ENCODE results near the gene MSH4. TPM values are rescaled to one million over a fixed set of nuclear protein-coding genes. Genes with fewer than 3 reads are reported as not detected.
"Not testable (repeated sequence)": the region's sequence is repeated elsewhere in the genome, so short reads cannot be mapped to it uniquely, and the experiment has no call there.

MSH4 gene
- total RNA-seq, 1 donor from 2014 or later, result 1.6 TPM

DNA sequence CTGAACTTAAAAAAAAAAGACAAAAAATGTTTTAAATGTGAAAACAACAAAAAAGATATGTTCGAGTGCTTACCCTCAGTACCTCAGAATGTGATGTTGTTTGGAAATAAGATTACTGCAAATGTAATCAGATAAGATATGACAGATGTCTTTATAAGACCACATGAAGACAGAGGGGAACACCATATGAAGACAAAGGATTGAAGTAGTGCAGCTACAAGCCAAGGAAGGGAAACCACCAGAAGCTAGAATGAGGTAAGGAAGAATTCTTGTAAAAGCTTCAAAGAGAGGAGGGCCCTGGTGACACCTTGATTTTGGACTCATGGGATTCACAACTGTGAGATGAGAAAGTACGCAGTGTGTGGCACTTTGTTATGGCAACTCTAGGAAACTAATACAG, 120.2 kb downstream of the MSH4 start:
- no peak for FAIRE-seq
- no peak for DNase-seq (ENCODE audit: low spot score in 2 of 2)

DNA sequence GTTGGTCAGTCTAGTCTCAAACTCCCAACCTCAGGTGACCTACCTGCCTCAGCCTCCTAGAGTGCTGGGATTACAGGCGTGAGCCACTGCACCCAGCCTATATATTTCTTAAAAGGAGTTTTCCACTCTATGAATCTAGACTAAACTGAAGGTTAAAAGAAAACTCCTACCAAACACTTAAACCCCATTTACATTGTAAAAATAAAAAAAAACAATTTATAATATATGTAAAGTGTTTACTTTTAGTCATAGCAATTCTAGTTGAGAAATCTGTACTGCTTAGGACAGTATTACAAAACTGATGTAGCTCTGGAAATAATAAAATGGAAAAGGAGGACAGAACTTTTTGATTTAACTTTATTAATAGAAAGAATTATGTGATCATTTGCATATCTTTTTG, 126.0 kb downstream of the MSH4 start:
- no peak for FAIRE-seq
- no peak for DNase-seq (ENCODE audit: low spot score in 2 of 2)

DNA sequence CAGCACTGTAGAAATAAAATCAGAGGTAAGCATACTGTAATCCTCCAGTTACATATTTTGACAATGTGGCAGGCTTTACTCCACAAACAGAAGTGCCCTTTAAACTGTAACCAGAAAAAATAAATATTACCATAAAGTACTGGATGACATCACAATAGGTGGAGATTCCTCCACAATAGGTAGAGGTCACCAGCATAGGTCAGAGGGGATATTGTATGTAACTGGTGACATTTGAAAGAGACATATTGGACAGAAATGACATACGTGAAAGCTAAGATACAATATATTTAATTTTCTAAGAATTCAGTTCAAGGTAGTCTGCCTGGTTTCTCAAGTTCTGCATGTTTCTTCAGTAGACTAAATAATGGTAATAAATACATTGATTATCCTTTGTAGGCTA, 135.6 kb downstream of the MSH4 start, which contains the start of gene ASB17:
Gene ASB17 (minus strand): TSS at position 101 of the 400 bp plus-strand sequence. CDS start 113 bp downstream, outside the sequence.
- no peak for DNase-seq (ENCODE audit: low spot score in 2 of 2)
- FAIRE-seq, result no peak

DNA sequence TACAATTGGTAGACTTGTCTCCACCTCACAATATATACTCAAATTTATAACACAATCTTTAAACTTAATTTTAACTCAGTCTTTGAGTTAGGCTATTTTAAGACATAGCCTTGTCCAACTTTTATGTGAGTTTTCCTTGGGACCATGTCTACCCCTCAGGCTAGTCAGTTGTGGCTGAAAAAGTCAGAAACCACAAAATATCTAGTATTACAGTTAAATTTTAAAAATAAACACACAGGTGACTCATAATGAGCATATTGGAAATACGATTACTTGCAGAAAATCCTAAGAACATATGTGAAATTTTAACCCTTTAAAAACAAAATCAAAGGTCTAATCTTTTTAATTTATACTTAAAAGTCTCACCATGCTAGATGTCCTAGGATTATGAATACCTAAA, 140.4 kb downstream of the MSH4 start:
- no peak for FAIRE-seq
- DNase-seq (ENCODE audit: low spot score in 2 of 2), result no peak

DNA sequence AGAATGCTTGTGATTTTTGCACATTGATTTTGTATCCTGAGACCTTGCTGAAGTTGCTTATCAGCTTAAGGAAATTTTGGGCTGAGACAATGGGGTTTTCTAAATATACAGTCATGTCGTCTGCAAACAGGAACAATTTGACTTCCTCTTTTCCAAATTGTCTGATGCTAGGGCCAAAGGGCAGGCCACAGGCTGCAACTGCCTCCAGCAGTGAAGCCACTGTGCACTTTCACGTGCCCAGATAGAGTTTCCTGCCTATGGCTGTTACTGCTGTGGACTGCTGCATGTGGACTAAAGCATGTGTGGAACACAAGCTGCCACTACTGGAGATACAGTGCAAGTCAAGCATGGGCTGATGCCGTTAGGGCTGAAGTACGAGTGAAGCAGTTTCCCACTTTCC, 146.4 kb downstream of the MSH4 start:
- FAIRE-seq; DNase-seq (ENCODE audit: low spot score in 2 of 2): not testable (repeated sequence)

DNA sequence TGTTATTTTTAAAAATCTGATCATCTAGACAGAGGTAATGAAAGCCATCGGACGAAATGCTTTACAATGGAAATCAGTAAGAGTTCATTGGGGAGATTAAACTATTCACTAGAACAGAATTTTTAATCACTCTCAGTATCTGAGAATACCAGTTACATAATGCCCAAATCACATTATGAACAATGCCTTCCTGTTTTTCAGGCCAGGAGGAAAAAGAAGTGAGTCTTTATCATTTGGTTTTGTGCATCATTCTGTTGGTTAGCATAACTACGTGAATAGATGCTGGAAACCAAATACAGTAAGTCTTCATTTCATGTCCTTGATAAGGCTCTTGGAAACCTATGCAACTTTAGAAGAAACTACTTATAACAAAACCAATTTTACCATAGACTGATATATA, 153.5 kb downstream of the MSH4 start:
- DNase-seq (ENCODE audit: low spot score in 2 of 2) (no peak), FAIRE-seq (no peak)

DNA sequence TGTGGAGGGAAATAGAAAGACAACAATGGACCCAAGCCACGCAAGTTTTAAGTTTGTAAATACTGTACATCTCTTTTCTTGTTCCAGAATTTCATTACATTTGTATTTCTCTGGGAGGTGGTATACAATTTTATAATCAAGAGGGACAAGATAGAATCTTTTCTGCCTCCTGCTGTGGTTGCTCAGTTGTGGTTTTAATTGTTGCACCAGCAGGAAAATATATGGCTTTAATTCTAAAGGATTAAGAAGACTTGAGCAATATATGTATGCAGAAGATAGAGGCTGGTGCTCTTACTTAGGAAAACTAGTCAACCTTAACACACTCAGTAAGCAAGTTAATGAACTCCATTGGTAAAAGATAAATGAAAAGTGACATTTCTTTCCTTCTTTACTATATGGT, 155.3 kb downstream of the MSH4 start:
- DNase-seq (ENCODE audit: low spot score in 2 of 2) (no peak), FAIRE-seq (no peak)

DNA sequence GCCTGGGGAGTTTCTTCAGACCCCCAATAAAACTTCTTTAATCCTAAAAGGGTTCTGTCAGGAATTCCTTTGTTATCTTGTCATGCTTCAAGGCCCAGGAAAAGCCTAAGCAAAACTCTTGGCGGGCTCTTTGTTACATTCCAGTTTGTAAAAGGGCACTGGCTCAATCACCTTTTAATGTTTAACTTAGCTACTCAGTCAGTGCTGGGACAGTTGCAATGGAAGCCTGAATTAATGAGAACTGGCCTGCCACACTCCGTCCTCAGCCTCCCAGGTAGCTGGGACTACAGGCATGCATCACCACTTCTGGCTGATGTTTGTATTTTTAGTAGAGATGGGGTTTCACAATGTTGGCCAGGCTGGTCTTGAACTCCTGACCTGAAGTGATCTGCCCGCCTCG, 156.8 kb downstream of the MSH4 start:
- DNase-seq (ENCODE audit: low spot score in 2 of 2) (no peak), FAIRE-seq (no peak)

DNA sequence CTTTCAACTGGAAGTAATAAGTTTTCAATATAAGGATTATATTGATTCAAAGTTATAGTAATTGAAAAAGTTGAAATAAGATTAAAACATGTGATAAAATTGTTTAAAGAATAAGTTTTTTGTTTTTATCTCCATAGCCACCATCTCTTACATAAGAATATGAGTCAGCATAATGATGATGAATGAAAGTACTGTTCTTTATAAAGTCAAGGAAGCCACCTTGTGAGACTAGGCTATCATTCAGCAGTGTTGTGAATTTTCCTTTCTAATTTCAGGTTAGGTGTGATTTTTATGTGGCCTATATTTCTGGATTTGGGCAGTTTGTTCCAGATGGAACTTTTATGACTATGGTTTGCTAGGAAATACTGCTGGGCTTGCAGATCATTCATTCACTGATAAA, 157.9 kb downstream of the MSH4 start:
- DNase-seq (ENCODE audit: low spot score in 2 of 2) (peak in 1 of 2 donors; percentile 13), FAIRE-seq (peak; percentile 64)

Small RNAs within 50 kb of the gene (small RNA-seq; reads per million reads assigned to genes)
- gene SNORD45A, result not detected
- not detected for gene SNORD45B
- gene SNORD45C, result not detected

Other genes with a start within 250 kb of the MSH4 start
- gene SLC44A5, start 185.8 kb upstream of the MSH4 start, total RNA-seq, result 162 TPM
- 54.2 TPM for gene ACADM, start 72.2 kb upstream of the MSH4 start, total RNA-seq
- gene RABGGTB, start 10.6 kb upstream of the MSH4 start, total RNA-seq, result 54.2 TPM
- not detected for gene ASB17, start 135.5 kb downstream of the MSH4 start, total RNA-seq